Caco-2 (cell line): ENCODE data around the gene KISS1. TPM values are rescaled to one million over a fixed set of nuclear protein-coding genes. Genes with fewer than 3 reads are reported as not detected.

Experiments
- BruUV-seq: library from RNA; stranded (reverse); fragments of 400-500 nt; replicated peaks from 2 replicates; lab custom pipeline; 2021; lab: Mats Ljungman, UMichigan
- CTCF ChIA-PET: fragments of 300-600 bp; sonication (Branson Sonifier 250); formaldehyde crosslinking; loops from one replicate; lab custom pipeline; 2022; ENCODE audit warnings: antibody characterized with exemption; lab: Charles Lee
- POLR2A ChIA-PET: fragments of 300-600 bp; sonication (Branson Sonifier 250); formaldehyde crosslinking; loops from one replicate; lab custom pipeline; 2022; ENCODE audit warnings: antibody characterized with exemption; lab: Charles Lee
- DNase-seq, 2 experiments: peaks; one replicate each; pipeline versions ENCODE4 v3.0.0 to v3.0.0-alpha.2; 2020 to 2022
- H3K27me3 ChIP-seq: replicated peaks from 2 replicates; pipeline ENCODE4 v1.6.0; 2011; ENCODE audit warnings: low read length; ENCODE audit not compliant: control insufficient read depth, insufficient read depth
- H3K36me3 ChIP-seq: 2 replicates; pipeline ENCODE4 v1.5.1; 2011; ENCODE audit warnings: low read length; ENCODE audit not compliant: control insufficient read depth, insufficient read depth
- H3K4me1 ChIP-seq: fragments of 250-450 bp; sonication (Bioruptor Pico); 2 replicates; pipeline ENCODE4 v1.5.1; 2020; ENCODE audit warnings: mild to moderate bottlenecking
- H3K4me3 ChIP-seq: 2 replicates; pipeline ENCODE4 v1.5.1; 2011; ENCODE audit warnings: low read depth, mild to moderate bottlenecking, control low read depth, low read length
- H3K9me3 ChIP-seq: fragments of 250-450 bp; sonication (Bioruptor Pico); 2 replicates; pipeline ENCODE4 v1.5.1; 2020; ENCODE audit warnings: mild to moderate bottlenecking, moderate library complexity
- H3K27ac Mint-ChIP-seq: one replicate; pipeline ENCODE4 v1.8.0; 2022; ENCODE audit warnings: mixed read lengths; ENCODE audit not compliant: unreplicated experiment
- H3K27me3 Mint-ChIP-seq: one replicate; pipeline ENCODE4 v1.8.0; 2022; ENCODE audit warnings: mixed read lengths; ENCODE audit not compliant: insufficient read depth, unreplicated experiment
- H3K36me3 Mint-ChIP-seq: one replicate; pipeline ENCODE4 v1.8.0; 2022; ENCODE audit warnings: mild to moderate bottlenecking, mixed read lengths; ENCODE audit not compliant: insufficient read depth, unreplicated experiment
- H3K4me1 Mint-ChIP-seq: one replicate; pipeline ENCODE4 v1.8.0; 2022; ENCODE audit warnings: low read depth, mixed read lengths; ENCODE audit not compliant: unreplicated experiment
- H3K4me3 Mint-ChIP-seq: one replicate; pipeline ENCODE4 v1.8.0; 2022; ENCODE audit warnings: mild to moderate bottlenecking, moderate library complexity, mixed read lengths; ENCODE audit not compliant: unreplicated experiment
- H3K9me3 Mint-ChIP-seq: one replicate; pipeline ENCODE4 v1.8.0; 2022; ENCODE audit warnings: mixed read lengths; ENCODE audit not compliant: unreplicated experiment
- CTCF ChIP-seq, 2 experiments: fragments of 200-600 bp in 1 of 2; IDR thresholded peaks; 1 replicate in 1 of 2; 2 replicates in 1 of 2; pipeline versions ENCODE4 v1.5.1 to v1.8.0; 2011 to 2022; ENCODE audit warnings: antibody characterized with exemption in 1 of 2, control low read depth in 1 of 2, inconsistent platforms in 1 of 2, low read depth in 1 of 2, low read length in 1 of 2, mild to moderate bottlenecking in 1 of 2, moderate library complexity in 1 of 2; ENCODE audit not compliant: insufficient read depth in 1 of 2, severe bottlenecking in 1 of 2, unreplicated experiment in 1 of 2
- intact Hi-C: fragments of 100-400 bp; cut with micrococcal nuclease; formaldehyde crosslinking; loops from one replicate; pipeline ENCODE4 v1.10.0; 2022; ENCODE audit not compliant: unreplicated experiment
- total RNA-seq: library from RNA; stranded (reverse); gene quantifications from 2 replicates; pipeline ENCODE4 v1.2.3, GENCODE V29; 2022

Gene KISS1
- total RNA-seq, 1 experiment from 2014 or later = 3.3 TPM

GRCh38 chr1:204224655-204225054, 28.4 kb upstream of the KISS1 start:
- Mint-ChIP-seq H3K4me3 (no peak overlapping the region), H3K9me3 (no peaks in the 10 kb centered on the region), H3K27me3 (no peaks in the 10 kb centered on the region), H3K27ac (no peak overlapping the region), H3K36me3 (no peaks in the 10 kb centered on the region), H3K4me1 (no peaks in the 10 kb centered on the region)
- no peaks in the 10 kb centered on the region for H3K27me3 ChIP-seq
- H3K4me1 ChIP-seq = 0 out of 2 replicates have a peak, but pooled peaks cover 3% of the 10 kb centered on the region
- TF ChIP-seq CTCF (IDR thresholded peaks at IDR 0.05; ENCODE audit: insufficient read depth in 1 of 2, low read depth in 1 of 2, low read length in 1 of 2, severe bottlenecking in 1 of 2, unreplicated experiment in 1 of 2) = no peak
- POLR2A ChIA-PET = no interaction called here
- peaks cover 2% of the 10 kb centered on the region; the same call in 1 of the 2 replicates for H3K36me3 ChIP-seq
- no TSS peak for BruUV-seq
- no peaks in the 10 kb centered on the region for H3K9me3 ChIP-seq
- DNase-seq = no peak
- H3K4me3 ChIP-seq = no peak overlapping the region
- CTCF ChIA-PET = no interaction called here
- intact Hi-C loops = no loop called here

- intact Hi-C loops = no loop called here
- H3K4me1 Mint-ChIP-seq = no peaks in the 10 kb centered on the region
- H3K4me3 Mint-ChIP-seq = no peak overlapping the region
- ChIA-PET POLR2A (interaction anchor here (0.6 kb wide), 1 partner anchor 608 kb away, joined by 7 read pairs; no protein-coding TSS in a partner anchor), CTCF (no interaction called here)
- DNase-seq = no peak
- H3K36me3 Mint-ChIP-seq = no peaks in the 10 kb centered on the region
- H3K36me3 ChIP-seq = no peaks in the 10 kb centered on the region
- H3K4me1 ChIP-seq = 0 out of 2 replicates have a peak, but pooled peaks cover 3% of the 10 kb centered on the region
- no peak overlapping the region for H3K4me3 ChIP-seq
- no TSS peak for BruUV-seq
- no peaks in the 10 kb centered on the region for H3K9me3 Mint-ChIP-seq
- no peak overlapping the region for H3K27ac Mint-ChIP-seq
- TF ChIP-seq CTCF (IDR thresholded peaks at IDR 0.05; ENCODE audit: insufficient read depth in 1 of 2, low read depth in 1 of 2, low read length in 1 of 2, severe bottlenecking in 1 of 2, unreplicated experiment in 1 of 2) = no peak
- H3K27me3 Mint-ChIP-seq = no peaks in the 10 kb centered on the region
- H3K9me3 ChIP-seq = no peaks in the 10 kb centered on the region
- no peaks in the 10 kb centered on the region for H3K27me3 ChIP-seq
Observed at GRCh38 chr1:204223129-204223860, 27.0 kb upstream of the KISS1 start.

GRCh38 chr1:204222764-204223055, 26.4 kb upstream of the KISS1 start:
- Histone ChIP-seq H3K36me3 (no peaks in the 10 kb centered on the region), H3K4me3 (no peak overlapping the region), H3K4me1 (0 out of 2 replicates have a peak, but pooled peaks cover 3% of the 10 kb centered on the region), H3K9me3 (no peaks in the 10 kb centered on the region), H3K27me3 (no peaks in the 10 kb centered on the region)
- no peak for TF ChIP-seq CTCF (IDR thresholded peaks at IDR 0.05; ENCODE audit: insufficient read depth in 1 of 2, low read depth in 1 of 2, low read length in 1 of 2, severe bottlenecking in 1 of 2, unreplicated experiment in 1 of 2)
- CTCF ChIA-PET = no interaction called here
- Mint-ChIP-seq H3K4me1 (no peaks in the 10 kb centered on the region), H3K4me3 (no peak overlapping the region), H3K27me3 (no peaks in the 10 kb centered on the region), H3K9me3 (no peaks in the 10 kb centered on the region), H3K36me3 (no peaks in the 10 kb centered on the region), H3K27ac (no peak overlapping the region)
- POLR2A ChIA-PET = no interaction called here
- BruUV-seq = no TSS peak
- intact Hi-C loops = no loop called here
- no peak for DNase-seq
